D721Med (cell line): ENCODE results near the gene SOX21.

ENCODE experiments used
- DNase-seq: peaks from one replicate; pipeline ENCODE4 v3.0.0; 2011; ENCODE audit warnings: low spot score; ENCODE audit not compliant: insufficient read length
- FAIRE-seq: peaks from 2 replicates; lab custom pipeline; 2011; peaks lifted over from hg19 to GRCh38; lab: Jason Lieb, UNC
- TF ChIP-seq, protein P1 (sequence below): IDR thresholded peaks from 2 replicates; pipeline ENCODE4 v1.5.1; 2012; ENCODE audit warnings: mild to moderate bottlenecking, control low read depth; ENCODE audit not compliant: insufficient read depth; ENCODE audit errors: missing control alignments

SOX21 gene

DNA sequence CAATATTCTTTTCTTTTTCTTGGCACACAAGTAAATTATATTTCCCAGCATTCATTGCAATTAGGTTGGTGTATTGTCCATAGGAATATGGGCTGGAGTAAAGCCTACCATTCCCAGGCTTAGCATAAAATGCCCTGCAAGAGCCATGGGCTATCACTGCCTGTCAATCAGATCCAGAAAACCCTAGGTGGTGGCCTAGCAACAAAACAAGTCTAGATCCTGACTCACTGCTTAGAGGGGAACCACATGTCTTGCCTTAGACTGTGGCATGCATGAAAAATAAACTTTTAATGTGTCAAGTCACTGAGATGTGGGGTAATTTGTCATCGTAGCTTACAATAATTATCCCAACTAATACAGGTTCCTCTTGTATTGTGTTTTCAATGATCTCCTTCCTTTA is 16.2 kb downstream of the SOX21 start:
- DNase-seq, result no peak
- FAIRE-seq, result no peak
- TF ChIP-seq, protein P1, sequence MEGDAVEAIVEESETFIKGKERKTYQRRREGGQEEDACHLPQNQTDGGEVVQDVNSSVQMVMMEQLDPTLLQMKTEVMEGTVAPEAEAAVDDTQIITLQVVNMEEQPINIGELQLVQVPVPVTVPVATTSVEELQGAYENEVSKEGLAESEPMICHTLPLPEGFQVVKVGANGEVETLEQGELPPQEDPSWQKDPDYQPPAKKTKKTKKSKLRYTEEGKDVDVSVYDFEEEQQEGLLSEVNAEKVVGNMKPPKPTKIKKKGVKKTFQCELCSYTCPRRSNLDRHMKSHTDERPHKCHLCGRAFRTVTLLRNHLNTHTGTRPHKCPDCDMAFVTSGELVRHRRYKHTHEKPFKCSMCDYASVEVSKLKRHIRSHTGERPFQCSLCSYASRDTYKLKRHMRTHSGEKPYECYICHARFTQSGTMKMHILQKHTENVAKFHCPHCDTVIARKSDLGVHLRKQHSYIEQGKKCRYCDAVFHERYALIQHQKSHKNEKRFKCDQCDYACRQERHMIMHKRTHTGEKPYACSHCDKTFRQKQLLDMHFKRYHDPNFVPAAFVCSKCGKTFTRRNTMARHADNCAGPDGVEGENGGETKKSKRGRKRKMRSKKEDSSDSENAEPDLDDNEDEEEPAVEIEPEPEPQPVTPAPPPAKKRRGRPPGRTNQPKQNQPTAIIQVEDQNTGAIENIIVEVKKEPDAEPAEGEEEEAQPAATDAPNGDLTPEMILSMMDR, result no peak

DNA sequence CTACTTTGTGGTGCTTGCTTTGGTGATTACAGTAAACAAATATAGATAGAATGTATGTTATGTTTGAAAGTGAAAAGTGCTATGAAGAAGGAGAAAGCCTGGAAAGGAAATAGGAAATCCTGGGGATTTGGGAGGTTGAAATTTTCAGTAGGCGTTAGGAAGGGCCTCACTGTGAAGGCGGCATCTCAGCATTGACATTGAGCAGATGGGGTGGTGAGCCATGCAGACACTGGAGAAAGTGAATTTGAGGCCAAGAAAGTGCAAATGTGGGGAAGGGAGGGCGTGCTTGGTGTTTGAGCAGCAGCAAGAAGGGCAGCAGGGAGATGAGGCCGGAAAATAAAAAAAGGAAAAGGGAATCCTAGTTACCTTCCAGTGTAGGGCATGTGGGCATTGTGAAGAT is 20.3 kb downstream of the SOX21 start:
- FAIRE-seq, result no peak
- TF ChIP-seq, protein P1, result no peak
- DNase-seq, result no peak

DNA sequence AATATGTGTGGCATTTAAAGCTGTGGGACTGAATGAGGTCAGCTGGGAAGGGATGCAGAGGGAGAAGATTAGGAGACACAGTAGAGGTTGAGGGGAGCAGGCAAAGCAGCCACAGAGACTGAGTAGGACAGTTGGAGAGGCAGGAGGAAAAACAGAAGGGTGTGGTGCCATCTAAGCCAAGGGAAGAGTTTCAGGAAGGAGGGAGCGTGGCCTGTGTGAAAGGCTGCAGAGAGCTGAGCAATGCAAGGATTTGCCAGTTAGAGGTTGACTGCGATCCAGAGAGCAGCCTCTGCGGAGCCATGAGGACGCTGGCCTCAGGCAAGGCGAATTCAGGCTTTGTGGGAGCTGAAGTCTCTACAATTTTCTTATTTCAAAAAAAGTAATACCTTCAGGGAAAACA is 28.9 kb downstream of the SOX21 start:
- TF ChIP-seq, protein P1, result no peak
- no peak for FAIRE-seq
- no peak for DNase-seq

DNA sequence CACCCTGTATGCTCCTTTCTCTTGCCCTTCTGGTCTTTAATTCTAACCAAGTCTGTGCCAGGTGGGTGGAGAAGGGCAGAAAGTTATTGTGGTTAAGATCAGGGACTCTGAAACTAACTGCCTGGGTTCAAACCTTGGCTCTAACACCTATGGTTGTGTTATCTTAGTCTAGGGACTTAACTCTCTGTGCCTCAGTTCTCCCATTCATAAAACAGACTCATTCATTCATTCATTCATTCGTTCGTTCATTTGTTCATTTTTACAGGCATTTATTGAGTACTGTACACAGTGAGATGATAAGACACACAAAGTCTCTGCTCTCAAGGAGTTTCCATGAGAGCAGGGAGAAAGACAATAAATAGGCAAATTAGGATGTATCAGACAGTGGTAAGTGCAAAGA is 30.1 kb downstream of the SOX21 start:
- DNase-seq (no peak), FAIRE-seq (no peak)
- TF ChIP-seq, protein P1, result no peak

DNA sequence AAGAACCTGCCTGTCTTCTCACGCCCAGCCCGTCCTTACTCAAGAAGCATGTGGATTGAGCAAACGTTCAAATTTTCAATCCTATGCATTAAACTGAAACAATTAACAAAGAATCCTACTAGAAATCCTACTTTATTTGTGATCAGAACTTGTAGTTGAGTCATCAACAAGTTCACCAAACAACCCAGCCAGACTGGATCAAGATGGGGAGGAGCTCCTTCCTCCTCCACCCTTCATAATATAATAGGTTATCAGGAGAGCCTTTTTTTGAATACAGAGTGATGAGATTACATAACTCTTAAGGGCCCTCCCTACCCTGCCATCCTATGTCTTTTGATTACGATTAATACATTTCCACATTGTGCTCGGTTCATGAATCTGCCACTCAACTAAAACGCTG is 32.7 kb downstream of the SOX21 start:
- TF ChIP-seq, protein P1, result no peak
- DNase-seq (no peak), FAIRE-seq (no peak)

DNA sequence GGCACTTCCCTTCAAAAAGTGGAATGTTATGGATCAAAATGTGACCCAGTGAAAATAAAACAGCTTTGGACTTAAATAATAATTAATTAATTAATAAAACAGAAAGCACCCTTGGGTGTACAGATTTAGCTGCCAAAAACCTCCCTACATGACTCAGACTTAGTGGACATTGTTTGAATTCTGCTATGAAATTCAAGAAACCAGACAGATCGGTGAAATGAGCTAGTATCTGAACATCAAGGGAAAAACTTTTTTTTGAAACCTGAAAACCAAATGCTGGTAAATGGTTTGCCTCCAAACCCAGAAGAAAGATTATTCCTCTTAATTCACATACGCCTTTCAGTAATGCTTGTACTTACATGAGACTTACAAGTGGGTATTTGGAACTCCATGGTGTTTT is 33.5 kb downstream of the SOX21 start:
- FAIRE-seq, result no peak
- TF ChIP-seq, protein P1, result no peak
- DNase-seq, result no peak

DNA sequence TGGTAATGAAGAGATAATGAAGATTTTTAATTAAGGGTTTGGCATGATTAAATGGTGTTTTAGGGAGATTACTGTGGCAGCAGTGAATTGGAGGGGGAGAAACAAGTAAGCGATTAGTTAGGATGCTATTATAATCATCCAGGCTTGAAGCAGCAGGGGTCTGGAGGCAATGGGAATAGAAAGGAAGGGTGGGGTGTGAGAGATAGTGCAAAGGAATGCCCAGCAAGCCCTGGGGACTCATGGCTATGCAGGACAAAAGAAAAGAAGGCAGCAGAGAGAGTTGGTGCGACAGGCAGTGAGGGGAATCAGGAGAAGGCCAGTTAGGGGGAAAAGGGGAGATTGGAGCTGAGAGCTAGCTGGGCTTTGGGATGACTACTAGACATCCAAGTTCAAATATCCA is 34.5 kb downstream of the SOX21 start:
- FAIRE-seq, result no peak
- TF ChIP-seq, protein P1, result no peak
- peak; percentile 22 for DNase-seq
